Subcutaneous adipose tissue (tissue), 4 donors: ENCODE data around the gene SPATS2. TPM values are rescaled to one million over a fixed set of nuclear protein-coding genes. Genes with fewer than 3 reads are reported as not detected.

Source experiments
- CTCF ChIP-seq: fragments of 450-650 bp; IDR thresholded peaks from one replicate; pipeline ENCODE4 v1.5.1; 2016; ENCODE audit warnings: low read depth, mild to moderate bottlenecking, control low read depth, antibody characterized with exemption, moderate library complexity
- total RNA-seq, 4 donors: library from RNA; depleted of rRNA; stranded (reverse); fragments of >200 nt; gene quantifications; one replicate each; pipeline ENCODE4 v1.1.0, GENCODE V29; 2016

Gene SPATS2
- total RNA-seq, 4 donors from 2014 or later, result 10.1 to 19.5 (median 12.3) TPM

- TF ChIP-seq CTCF, result no peak
Measured at GRCh38 chr12:49531745-49532144, 164.5 kb downstream of the SPATS2 start.

- no peak for TF ChIP-seq CTCF
Measured at GRCh38 chr12:49533331-49533730, 166.1 kb downstream of the SPATS2 start.

GRCh38 chr12:49534731-49535278, 167.5 kb downstream of the SPATS2 start:
- no peak for TF ChIP-seq CTCF

- TF ChIP-seq CTCF, result no peak
Measured at GRCh38 chr12:49535921-49536525, 168.8 kb downstream of the SPATS2 start.

GRCh38 chr12:49536526-49537071, 169.3 kb downstream of the SPATS2 start:
- TF ChIP-seq CTCF, result no peak

- TF ChIP-seq CTCF, result no peak
Measured at GRCh38 chr12:49537231-49537751, 170.0 kb downstream of the SPATS2 start.

- no peak for TF ChIP-seq CTCF
Measured at GRCh38 chr12:49537752-49538509, 170.7 kb downstream of the SPATS2 start.
